Measurements from ENCODE around the gene C9orf72. TPM values are rescaled to one million over a fixed set of nuclear protein-coding genes. Genes with fewer than 3 reads are reported as not detected.

Gene C9orf72
- total RNA-seq, 2 donors from 2014 or later = 11.5 to 21.3 TPM

GRCh38 chr9:27542508-27542907 is 30.8 kb downstream of the C9orf72 start:
- Mint-ChIP-seq H3K27ac (no peak overlapping the region), H3K4me1 (ENCODE audit: low read depth) (no peaks in the 10 kb centered on the region), H3K4me3 (no peak overlapping the region), H3K9me3 (no peaks in the 10 kb centered on the region), H3K36me3 (ENCODE audit: insufficient read depth in 2 of 2) (peaks cover 3 to 8% of the 10 kb centered on the region in 2 donors), H3K27me3 (ENCODE audit: low read depth) (no peaks in the 10 kb centered on the region)
- DNase-seq (no peak), ATAC-seq (replicated peaks in 1 of 2) (no peak)

GRCh38 chr9:27541740-27542139 is 31.5 kb downstream of the C9orf72 start:
- no peak for ATAC-seq (replicated peaks in 1 of 2)
- no peaks in the 10 kb centered on the region for H3K4me1 Mint-ChIP-seq (ENCODE audit: low read depth)
- H3K27ac Mint-ChIP-seq = no peak overlapping the region
- no peaks in the 10 kb centered on the region for H3K9me3 Mint-ChIP-seq
- no peak for DNase-seq
- peaks cover 3 to 8% of the 10 kb centered on the region in 2 donors for H3K36me3 Mint-ChIP-seq (ENCODE audit: insufficient read depth in 2 of 2)
- no peaks in the 10 kb centered on the region for H3K27me3 Mint-ChIP-seq (ENCODE audit: low read depth)
- H3K4me3 Mint-ChIP-seq = no peak overlapping the region

GRCh38 chr9:27540502-27540901 is 32.8 kb downstream of the C9orf72 start:
- DNase-seq = no peak
- Mint-ChIP-seq H3K4me1 (ENCODE audit: low read depth) (no peaks in the 10 kb centered on the region), H3K4me3 (no peak overlapping the region), H3K27ac (no peak overlapping the region), H3K36me3 (ENCODE audit: insufficient read depth in 2 of 2) (peaks cover 3 to 8% of the 10 kb centered on the region in 2 donors), H3K9me3 (no peaks in the 10 kb centered on the region), H3K27me3 (ENCODE audit: low read depth) (no peaks in the 10 kb centered on the region)
- no peak for ATAC-seq (replicated peaks in 1 of 2)

GRCh38 chr9:27539479-27540441 is 33.5 kb downstream of the C9orf72 start:
- no peaks in the 10 kb centered on the region for H3K4me1 Mint-ChIP-seq (ENCODE audit: low read depth)

GRCh38 chr9:27538647-27539046 is 34.6 kb downstream of the C9orf72 start:
- no peak overlapping the region for H3K27ac Mint-ChIP-seq
- DNase-seq (no peak), ATAC-seq (replicated peaks in 1 of 2) (no peak)
- no peaks in the 10 kb centered on the region for H3K9me3 Mint-ChIP-seq
- H3K4me1 Mint-ChIP-seq (ENCODE audit: low read depth) = no peaks in the 10 kb centered on the region
- no peak overlapping the region for H3K4me3 Mint-ChIP-seq
- H3K27me3 Mint-ChIP-seq (ENCODE audit: low read depth) = no peaks in the 10 kb centered on the region
- H3K36me3 Mint-ChIP-seq (ENCODE audit: insufficient read depth in 2 of 2) = peaks cover 3 to 6% of the 10 kb centered on the region in 2 donors

More at GRCh38 chr9:27539479-27540441, 33.5 kb downstream of the C9orf72 start:
- no peak for ATAC-seq (replicated peaks in 1 of 2)
- Mint-ChIP-seq H3K27ac (no peak overlapping the region), H3K36me3 (ENCODE audit: insufficient read depth in 2 of 2) (peaks cover 3 to 9% of the 10 kb centered on the region in 2 donors), H3K27me3 (ENCODE audit: low read depth) (no peaks in the 10 kb centered on the region), H3K4me3 (no peak overlapping the region), H3K9me3 (no peaks in the 10 kb centered on the region)
- DNase-seq = no peak

GRCh38 chr9:27537756-27538155 is 35.5 kb downstream of the C9orf72 start:
- no peak overlapping the region for H3K27ac Mint-ChIP-seq
- peaks cover 0 to 5% of the 10 kb centered on the region in 2 donors for H3K36me3 Mint-ChIP-seq (ENCODE audit: insufficient read depth in 2 of 2)
- H3K27me3 Mint-ChIP-seq (ENCODE audit: low read depth) = no peaks in the 10 kb centered on the region
- ATAC-seq (replicated peaks in 1 of 2) (no peak), DNase-seq (no peak)
- no peaks in the 10 kb centered on the region for H3K4me1 Mint-ChIP-seq (ENCODE audit: low read depth)
- H3K4me3 Mint-ChIP-seq = no peak overlapping the region
- H3K9me3 Mint-ChIP-seq = no peaks in the 10 kb centered on the region

GRCh38 chr9:27537027-27537435 is 36.2 kb downstream of the C9orf72 start:
- Mint-ChIP-seq H3K9me3 (no peaks in the 10 kb centered on the region), H3K4me1 (ENCODE audit: low read depth) (no peaks in the 10 kb centered on the region), H3K27me3 (ENCODE audit: low read depth) (no peaks in the 10 kb centered on the region), H3K4me3 (no peak overlapping the region), H3K36me3 (ENCODE audit: insufficient read depth in 2 of 2) (peaks cover 0 to 5% of the 10 kb centered on the region in 2 donors), H3K27ac (no peak overlapping the region)
- ATAC-seq (replicated peaks in 1 of 2) (no peak), DNase-seq (no peak)

GRCh38 chr9:27536168-27536567 is 37.1 kb downstream of the C9orf72 start:
- no peak overlapping the region for H3K4me3 Mint-ChIP-seq
- peaks cover 0 to 5% of the 10 kb centered on the region in 2 donors for H3K36me3 Mint-ChIP-seq (ENCODE audit: insufficient read depth in 2 of 2)
- ATAC-seq (replicated peaks in 1 of 2) = no peak
- no peaks in the 10 kb centered on the region for H3K9me3 Mint-ChIP-seq
- peaks cover under 1% of the 10 kb centered on the region for H3K27me3 Mint-ChIP-seq (ENCODE audit: low read depth)
- DNase-seq = no peak
- H3K27ac Mint-ChIP-seq = no peak overlapping the region
- no peaks in the 10 kb centered on the region for H3K4me1 Mint-ChIP-seq (ENCODE audit: low read depth)

- Mint-ChIP-seq H3K4me3 (no peak overlapping the region), H3K36me3 (ENCODE audit: insufficient read depth in 2 of 2) (peaks cover 0 to 2% of the 10 kb centered on the region in 2 donors), H3K27me3 (ENCODE audit: low read depth) (peaks cover 5% of the 10 kb centered on the region), H3K4me1 (ENCODE audit: low read depth) (no peaks in the 10 kb centered on the region), H3K9me3 (no peaks in the 10 kb centered on the region), H3K27ac (no peak overlapping the region)
- DNase-seq (peak in 1 of 2 donors; percentile 4), ATAC-seq (replicated peaks in 1 of 2) (peak in 1 of 2 donors; percentile 28)
These were observed 37.6 kb downstream of the C9orf72 start for GRCh38 chr9:27535701-27536118.

GRCh38 chr9:27534658-27535209 is 38.5 kb downstream of the C9orf72 start:
- H3K27me3 Mint-ChIP-seq (ENCODE audit: low read depth) = peaks cover 5% of the 10 kb centered on the region
- H3K27ac Mint-ChIP-seq = no peak overlapping the region
- H3K4me1 Mint-ChIP-seq (ENCODE audit: low read depth) = peaks cover 3% of the 10 kb centered on the region
- H3K9me3 Mint-ChIP-seq = no peaks in the 10 kb centered on the region
- peaks cover 0 to 2% of the 10 kb centered on the region in 2 donors for H3K36me3 Mint-ChIP-seq (ENCODE audit: insufficient read depth in 2 of 2)
- no peak for ATAC-seq (replicated peaks in 1 of 2)
- H3K4me3 Mint-ChIP-seq = no peak overlapping the region
- no peak for DNase-seq

GRCh38 chr9:27534131-27534530 is 39.1 kb downstream of the C9orf72 start:
- Mint-ChIP-seq H3K27me3 (ENCODE audit: low read depth) (peaks cover 5% of the 10 kb centered on the region), H3K27ac (no peak overlapping the region), H3K4me3 (no peak overlapping the region), H3K4me1 (ENCODE audit: low read depth) (peaks cover 4% of the 10 kb centered on the region), H3K9me3 (no peaks in the 10 kb centered on the region), H3K36me3 (ENCODE audit: insufficient read depth in 2 of 2) (peaks cover 0 to 2% of the 10 kb centered on the region in 2 donors)
- ATAC-seq (replicated peaks in 1 of 2) = no peak
- no peak for DNase-seq

GRCh38 chr9:27533311-27533710 is 40.0 kb downstream of the C9orf72 start:
- no peak overlapping the region for H3K4me3 Mint-ChIP-seq
- DNase-seq (no peak), ATAC-seq (replicated peaks in 1 of 2) (no peak)
- H3K27ac Mint-ChIP-seq = no peak overlapping the region
- H3K36me3 Mint-ChIP-seq (ENCODE audit: insufficient read depth in 2 of 2) = peaks cover 0 to 2% of the 10 kb centered on the region in 2 donors
- H3K9me3 Mint-ChIP-seq = no peaks in the 10 kb centered on the region
- H3K4me1 Mint-ChIP-seq (ENCODE audit: low read depth) = peaks cover 4% of the 10 kb centered on the region
- peaks cover 6% of the 10 kb centered on the region for H3K27me3 Mint-ChIP-seq (ENCODE audit: low read depth)

GRCh38 chr9:27532046-27532445 is 41.2 kb downstream of the C9orf72 start:
- Mint-ChIP-seq H3K27ac (no peak overlapping the region), H3K36me3 (ENCODE audit: insufficient read depth in 2 of 2) (peaks cover 0 to 2% of the 10 kb centered on the region in 2 donors), H3K27me3 (ENCODE audit: low read depth) (peaks cover 15% of the 10 kb centered on the region), H3K4me3 (no peak overlapping the region), H3K9me3 (no peaks in the 10 kb centered on the region), H3K4me1 (ENCODE audit: low read depth) (peaks cover 8% of the 10 kb centered on the region)
- ATAC-seq (replicated peaks in 1 of 2) (no peak), DNase-seq (no peak)

Data from activated T-cell treated with anti-CD3 and anti-CD28 coated beads, Interleukin-2, amount 50 U/mL, for 72 hours (primary cell).